SU-DHL-6 (cell line): ENCODE results near the gene SEMA5A.

Experiments used
- EZH2phosphoT487 ChIP-seq: fragments of 200-600 bp; sonication (generic), shearing (Covaris generic); conservative IDR thresholded peaks from 2 replicates; pipeline ENCODE4 v1.6.1; 2018; ENCODE audit warnings: mild to moderate bottlenecking, antibody characterized with exemption, low read length, moderate library complexity, mixed read lengths
- TF ChIP-seq, protein P1 (sequence below): fragments of 200-600 bp; sonication (generic); IDR thresholded peaks from one replicate; pipeline ENCODE4 v1.5.1; 2017; ENCODE audit warnings: antibody characterized with exemption, mild to moderate bottlenecking, low read length, moderate library complexity; ENCODE audit not compliant: insufficient read depth, poor library complexity, severe bottlenecking

DNA sequence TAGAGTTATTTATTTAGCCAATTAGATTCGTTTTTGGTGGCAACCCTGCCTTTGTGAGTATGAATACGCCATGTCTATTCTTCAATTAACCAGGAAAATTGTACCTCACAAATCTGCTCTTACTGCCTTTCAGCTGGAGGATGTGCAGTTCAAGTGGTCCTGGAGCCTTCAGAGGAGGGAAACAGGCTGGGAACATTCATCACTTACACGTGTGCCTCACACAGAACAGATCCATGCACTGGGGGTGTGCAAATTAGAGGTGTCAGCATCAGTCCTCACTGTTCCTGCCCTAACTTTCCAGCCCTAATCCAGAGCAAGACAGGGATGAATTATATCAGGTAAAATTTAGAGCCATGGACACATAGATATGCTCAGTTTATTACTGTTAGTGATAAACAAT lies 65.4 kb downstream of the SEMA5A start:
- TF ChIP-seq, protein P1, sequence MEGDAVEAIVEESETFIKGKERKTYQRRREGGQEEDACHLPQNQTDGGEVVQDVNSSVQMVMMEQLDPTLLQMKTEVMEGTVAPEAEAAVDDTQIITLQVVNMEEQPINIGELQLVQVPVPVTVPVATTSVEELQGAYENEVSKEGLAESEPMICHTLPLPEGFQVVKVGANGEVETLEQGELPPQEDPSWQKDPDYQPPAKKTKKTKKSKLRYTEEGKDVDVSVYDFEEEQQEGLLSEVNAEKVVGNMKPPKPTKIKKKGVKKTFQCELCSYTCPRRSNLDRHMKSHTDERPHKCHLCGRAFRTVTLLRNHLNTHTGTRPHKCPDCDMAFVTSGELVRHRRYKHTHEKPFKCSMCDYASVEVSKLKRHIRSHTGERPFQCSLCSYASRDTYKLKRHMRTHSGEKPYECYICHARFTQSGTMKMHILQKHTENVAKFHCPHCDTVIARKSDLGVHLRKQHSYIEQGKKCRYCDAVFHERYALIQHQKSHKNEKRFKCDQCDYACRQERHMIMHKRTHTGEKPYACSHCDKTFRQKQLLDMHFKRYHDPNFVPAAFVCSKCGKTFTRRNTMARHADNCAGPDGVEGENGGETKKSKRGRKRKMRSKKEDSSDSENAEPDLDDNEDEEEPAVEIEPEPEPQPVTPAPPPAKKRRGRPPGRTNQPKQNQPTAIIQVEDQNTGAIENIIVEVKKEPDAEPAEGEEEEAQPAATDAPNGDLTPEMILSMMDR = no peak
- TF ChIP-seq EZH2phosphoT487 = no peak
